GM12891 (cell line): ENCODE measurements around the gene CCL20.

Experiments used
- DNase-seq: peaks from one replicate; pipeline ENCODE4 v3.0.0; 2011; ENCODE audit warnings: low spot score; ENCODE audit not compliant: insufficient read length
- FAIRE-seq: peaks from 2 replicates; lab custom pipeline; 2011; peaks lifted over from hg19 to GRCh38; lab: Jason Lieb, UNC
- PAX5 ChIP-seq: IDR thresholded peaks from 2 replicates; pipeline ENCODE4 v1.6.1; 2011; ENCODE audit warnings: low read length, moderate library complexity, mild to moderate bottlenecking; ENCODE audit not compliant: insufficient read depth, severe bottlenecking
- POLR2A ChIP-seq: IDR thresholded peaks from 2 replicates; pipeline ENCODE4 v1.6.1; 2011; ENCODE audit warnings: low read depth, low read length, control low read depth
- POLR2AphosphoS5 ChIP-seq: IDR thresholded peaks from 2 replicates; pipeline ENCODE4 v1.6.1; 2011; ENCODE audit warnings: low read depth, low read length, control low read depth
- POU2F2 ChIP-seq: IDR thresholded peaks from 2 replicates; pipeline ENCODE4 v1.6.1; 2011; ENCODE audit warnings: low read depth, mild to moderate bottlenecking, control low read depth, low read length, moderate library complexity
- SPI1 ChIP-seq: IDR thresholded peaks from 2 replicates; pipeline ENCODE4 v1.6.1; 2011; ENCODE audit warnings: low read depth, low read length, control low read depth
- TAF1 ChIP-seq: IDR thresholded peaks from 2 replicates; pipeline ENCODE4 v1.6.1; 2011; ENCODE audit warnings: low read depth, low read length, control low read depth

The CCL20 gene

DNA sequence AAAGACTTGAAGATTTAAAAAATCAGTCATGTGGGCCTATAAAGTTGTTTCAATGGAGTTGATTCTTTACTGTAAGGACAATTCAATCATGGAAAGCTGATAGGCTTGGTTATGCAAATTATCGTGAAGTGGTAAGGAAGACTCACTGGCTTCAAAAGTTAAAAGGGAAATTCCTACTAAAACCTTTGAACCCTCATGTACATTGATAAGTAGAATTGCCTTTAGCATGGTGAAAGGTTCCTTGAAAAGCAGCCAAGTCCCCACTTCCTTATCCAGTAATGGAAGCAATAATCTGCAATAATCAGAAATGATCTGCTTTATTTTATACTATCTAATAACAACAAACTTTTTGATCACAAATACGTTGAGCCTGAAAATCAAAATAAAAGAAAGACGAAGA lies 14.4 kb upstream of the CCL20 start:
- DNase-seq, result no peak
- FAIRE-seq, result no peak
- no peak for TF ChIP-seq POU2F2

- TF ChIP-seq PAX5 (no peak), SPI1 (no peak), POLR2A (no peak), POU2F2 (no peak), TAF1 (no peak), POLR2AphosphoS5 (no peak)
- DNase-seq, result no peak
- no peak for FAIRE-seq
Measured at GRCh38 chr2:227802882-227803281, 10.8 kb upstream of the CCL20 start.

DNA sequence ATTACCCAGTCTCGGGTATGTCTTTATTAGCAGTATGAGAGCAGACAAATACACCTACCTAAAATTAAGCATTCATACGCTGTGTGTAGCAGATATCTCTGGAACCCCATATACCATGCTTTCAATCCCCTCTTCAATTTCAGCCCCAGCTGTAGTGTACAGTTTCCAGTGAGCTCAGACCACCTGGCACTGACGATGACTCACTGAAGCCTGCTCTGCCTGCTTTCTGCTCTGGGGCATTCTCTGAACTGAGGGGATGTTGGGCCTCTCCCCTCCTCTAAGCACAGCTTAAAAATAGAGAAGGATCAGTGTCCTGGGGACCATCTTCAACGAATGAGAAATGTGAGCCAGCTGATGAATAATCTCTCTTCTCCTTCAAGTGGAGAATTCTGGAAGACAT lies 8.7 kb upstream of the CCL20 start:
- FAIRE-seq (no peak), DNase-seq (no peak)
- TF ChIP-seq POLR2AphosphoS5 (no peak), POU2F2 (no peak), SPI1 (no peak), PAX5 (no peak), POLR2A (no peak), TAF1 (no peak)

GRCh38 chr2:227805578-227805977 lies 8.1 kb upstream of the CCL20 start:
- DNase-seq, result no peak
- no peak for TF ChIP-seq PAX5
- peak; percentile 46; the same call in 1 of the 2 replicates for TF ChIP-seq SPI1
- no peak for FAIRE-seq

- DNase-seq, result no peak
Measured at GRCh38 chr2:227808936-227809335, 4.7 kb upstream of the CCL20 start.

GRCh38 chr2:227812001-227812400 lies 1.6 kb upstream of the CCL20 start:
- DNase-seq (no peak), FAIRE-seq (no peak)
- TF ChIP-seq SPI1, result no peak
- TF ChIP-seq PAX5, result no peak
- no peak for TF ChIP-seq POU2F2
- no peak for TF ChIP-seq POLR2AphosphoS5
- TF ChIP-seq POLR2A, result no peak
- TF ChIP-seq TAF1, result no peak

More at GRCh38 chr2:227808936-227809335, 4.7 kb upstream of the CCL20 start:
- no peak for FAIRE-seq
- TF ChIP-seq POU2F2 (no peak), SPI1 (no peak), PAX5 (no peak), POLR2AphosphoS5 (no peak), TAF1 (no peak), POLR2A (no peak)

DNA sequence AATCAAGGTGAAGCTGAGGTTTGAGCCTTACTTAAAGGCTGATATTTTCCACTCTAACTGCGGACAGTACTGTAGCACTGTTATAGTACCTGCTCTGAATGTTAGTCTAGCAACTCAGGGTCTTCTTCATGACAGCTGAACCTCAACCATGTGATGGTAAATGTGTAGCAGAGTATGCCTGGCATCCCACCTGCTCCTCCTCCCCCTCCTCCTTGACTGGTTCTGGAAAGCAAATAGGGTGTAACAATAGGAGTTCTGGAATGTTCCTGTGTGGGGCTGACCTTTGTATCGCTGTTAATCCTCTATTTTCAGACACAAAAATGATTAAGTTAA lies 447 bp upstream of the CCL20 start:
- no peak for TF ChIP-seq SPI1
- TF ChIP-seq TAF1, result no peak
- TF ChIP-seq POLR2A, result no peak
- TF ChIP-seq POLR2AphosphoS5, result no peak
- no peak for FAIRE-seq
- no peak for DNase-seq

GRCh38 chr2:227815066-227815465 lies 1.4 kb downstream of the CCL20 start:
- FAIRE-seq, result no peak
- DNase-seq, result no peak
- TF ChIP-seq PAX5 (no peak), TAF1 (no peak), POU2F2 (no peak), SPI1 (no peak), POLR2A (no peak), POLR2AphosphoS5 (no peak)

DNA sequence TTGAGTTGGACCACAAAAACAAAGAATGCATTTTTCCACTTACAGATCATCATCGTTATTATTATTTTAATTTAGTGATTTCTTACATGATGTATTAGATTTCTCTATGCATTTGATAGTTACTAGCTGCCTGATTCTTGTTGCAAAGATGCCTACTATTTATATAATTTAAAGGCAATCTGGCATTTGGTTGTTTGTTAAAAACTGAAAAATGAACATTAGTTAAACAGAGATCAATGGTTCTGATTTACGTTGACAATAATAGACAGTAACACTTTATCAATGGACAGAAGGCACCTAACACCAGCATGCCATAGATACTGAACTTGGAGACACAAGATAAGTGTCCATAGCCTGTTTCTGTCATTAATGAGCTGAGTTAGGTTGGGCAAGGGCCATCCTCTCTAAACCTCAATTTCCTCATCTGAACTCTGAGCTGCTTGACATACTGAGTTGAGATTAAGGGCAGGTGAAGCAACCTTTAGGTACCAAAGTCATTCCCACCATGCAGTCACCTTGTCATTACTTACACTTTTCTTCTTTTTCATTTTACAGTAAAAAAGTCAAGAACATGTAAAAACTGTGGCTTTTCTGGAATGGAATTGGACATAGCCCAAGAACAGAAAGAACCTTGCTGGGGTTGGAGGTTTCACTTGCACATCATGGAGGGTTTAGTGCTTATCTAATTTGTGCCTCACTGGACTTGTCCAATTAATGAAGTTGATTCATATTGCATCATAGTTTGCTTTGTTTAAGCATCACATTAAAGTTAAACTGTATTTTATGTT lies 3.1 kb downstream of the CCL20 start:
- FAIRE-seq, result no peak
- DNase-seq, result no peak
- TF ChIP-seq SPI1 (no peak), POLR2AphosphoS5 (no peak), POLR2A (no peak), TAF1 (no peak)

DNA sequence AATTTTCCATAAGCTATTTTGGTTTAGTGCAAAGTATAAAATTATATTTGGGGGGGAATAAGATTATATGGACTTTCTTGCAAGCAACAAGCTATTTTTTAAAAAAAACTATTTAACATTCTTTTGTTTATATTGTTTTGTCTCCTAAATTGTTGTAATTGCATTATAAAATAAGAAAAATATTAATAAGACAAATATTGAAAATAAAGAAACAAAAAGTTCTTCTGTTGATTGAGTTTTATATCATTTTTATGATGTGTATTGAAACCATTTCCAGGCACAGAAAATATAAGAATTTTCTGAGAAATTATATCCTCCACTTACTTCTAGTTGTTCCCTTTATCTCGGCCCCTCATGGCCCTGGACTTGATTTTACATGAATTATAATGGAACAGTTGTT lies 3.7 kb downstream of the CCL20 start:
- DNase-seq (no peak), FAIRE-seq (no peak)
- no peak for TF ChIP-seq POLR2AphosphoS5
- TF ChIP-seq SPI1, result no peak
- TF ChIP-seq POU2F2, result no peak
- TF ChIP-seq POLR2A, result no peak
